NCI-H510A (cell line): ENCODE results near the gene NTRK3.
A peak's percentile ranks its signal among the peaks of the same experiment; 100 is the strongest.

Experiments used
- DNase-seq: peaks from one replicate; lab custom pipeline; 2025; lab: John Stamatoyannopoulos, UW

NTRK3 gene

DNA sequence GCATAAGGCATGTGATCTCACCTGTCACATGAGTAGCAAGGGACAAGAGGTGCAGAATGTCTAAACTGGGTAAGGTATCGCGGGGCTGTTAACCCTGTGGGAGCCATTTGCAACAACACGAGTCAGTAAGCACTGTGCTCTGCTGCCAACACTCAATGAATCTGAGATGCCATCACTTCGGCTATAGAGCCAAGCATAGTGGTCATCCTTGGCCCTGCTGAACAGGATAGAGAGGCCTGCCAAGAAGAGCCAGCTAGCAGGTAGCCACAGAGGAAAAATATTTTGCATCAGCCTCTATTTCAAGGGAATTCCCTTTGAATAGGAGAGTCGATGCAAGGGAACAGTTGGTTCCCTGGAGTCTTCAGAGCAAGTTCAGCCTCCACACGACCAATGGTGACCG, 137.8 kb downstream of the NTRK3 start:
- no peak for DNase-seq

DNA sequence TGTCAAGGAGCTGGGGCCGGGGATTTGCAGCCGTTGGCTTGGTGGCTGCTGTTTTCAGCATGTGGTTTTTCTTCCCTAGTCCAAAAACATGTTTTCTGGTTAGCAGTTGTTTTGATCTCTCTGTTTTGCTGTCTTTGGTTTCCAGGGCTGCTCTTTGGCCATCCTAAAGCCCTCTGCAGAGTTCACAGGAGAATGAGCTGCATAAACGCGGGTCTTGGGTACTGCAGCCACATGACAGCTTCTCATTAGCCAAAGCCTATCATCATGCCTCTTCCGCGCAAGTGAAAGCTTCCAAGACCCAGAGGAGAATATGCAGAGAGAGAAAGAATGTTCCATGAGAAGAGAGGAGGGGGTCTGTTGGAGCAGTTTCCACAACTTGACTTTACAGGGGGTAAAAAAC, 138.5 kb downstream of the NTRK3 start:
- no peak for DNase-seq

DNA sequence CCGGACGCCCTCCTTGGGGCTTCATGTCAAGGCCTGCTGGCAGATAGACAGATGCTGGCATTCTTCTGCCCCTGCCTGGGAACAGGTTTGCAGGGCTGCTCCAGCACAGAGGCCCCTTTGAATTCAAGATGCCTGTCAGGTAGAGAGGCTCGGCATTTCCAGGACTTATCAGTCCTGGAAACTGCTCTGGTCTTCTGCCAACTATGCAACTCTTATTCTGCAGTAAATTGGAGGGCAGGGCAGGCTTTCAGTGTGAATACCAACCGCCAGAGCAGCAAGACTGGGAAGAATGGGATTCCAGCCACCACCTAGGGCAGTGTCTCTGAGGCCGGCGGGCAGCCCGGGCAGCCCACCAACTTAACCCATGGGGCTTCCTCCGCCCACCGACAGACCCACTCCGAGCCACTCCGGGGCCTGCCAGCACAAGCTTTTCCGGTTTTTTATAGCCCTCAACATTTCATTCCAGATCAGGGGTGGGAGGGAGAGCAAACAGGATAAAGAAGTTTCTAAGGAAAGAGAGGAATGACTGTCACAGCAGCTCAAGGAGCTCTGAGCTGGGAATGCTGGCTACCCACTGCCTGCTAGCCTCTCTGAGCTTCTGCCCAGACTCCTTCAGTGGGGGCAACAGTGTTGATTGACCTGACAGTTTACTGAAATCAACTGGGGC, 140.9 kb downstream of the NTRK3 start:
- no peak for DNase-seq

DNA sequence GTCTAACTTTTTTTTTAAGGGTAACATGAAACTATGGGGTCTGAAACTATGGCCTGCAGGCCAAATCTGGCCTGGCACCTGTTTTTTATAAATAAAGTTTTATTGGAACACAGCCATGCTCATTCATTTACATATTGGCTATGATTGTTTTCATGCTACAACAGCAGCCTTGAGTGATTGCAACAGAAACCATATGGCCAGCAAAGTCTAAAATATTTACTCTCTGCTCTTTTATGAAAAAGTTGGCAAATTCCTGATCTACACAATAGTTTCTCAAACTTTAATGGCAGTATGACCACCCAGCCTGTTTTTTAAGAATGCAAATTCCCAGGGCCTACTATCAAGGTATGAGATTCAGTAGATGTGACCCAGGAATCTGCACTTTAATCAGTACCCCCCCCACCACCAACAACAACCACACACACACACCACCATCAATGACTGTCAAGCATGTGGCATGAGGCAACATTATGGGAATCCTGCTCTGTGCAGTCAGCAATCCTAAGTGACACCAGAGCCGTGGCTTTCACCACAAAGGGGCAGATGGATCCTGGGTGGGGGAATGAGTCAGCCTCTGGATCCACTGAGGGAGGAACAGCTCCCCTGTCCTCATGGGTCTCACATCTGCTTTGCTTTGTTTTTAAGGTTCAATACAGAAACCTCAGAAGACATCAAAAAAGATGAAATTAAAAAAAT, 142.8 kb downstream of the NTRK3 start:
- no peak for DNase-seq

DNA sequence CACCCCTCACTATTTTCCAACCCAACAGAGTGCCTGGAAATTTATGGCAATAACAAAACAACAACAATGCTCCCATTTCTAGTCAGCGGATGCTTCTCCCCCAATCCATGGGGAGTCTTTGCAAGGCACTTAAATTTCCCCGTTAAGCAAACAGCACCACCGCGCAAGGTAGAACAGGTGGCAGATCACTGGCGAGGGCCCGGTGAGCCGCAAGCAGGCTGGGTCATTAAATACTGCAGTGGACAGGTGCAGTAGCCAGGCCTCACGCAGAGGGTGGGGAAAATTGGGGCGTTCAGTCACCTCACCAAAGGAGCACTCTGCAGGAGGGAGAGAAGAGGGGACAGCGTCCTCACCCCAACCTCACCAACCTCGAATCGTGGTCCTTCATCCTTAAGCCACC, 147.5 kb downstream of the NTRK3 start:
- peak; percentile 16 for DNase-seq

DNA sequence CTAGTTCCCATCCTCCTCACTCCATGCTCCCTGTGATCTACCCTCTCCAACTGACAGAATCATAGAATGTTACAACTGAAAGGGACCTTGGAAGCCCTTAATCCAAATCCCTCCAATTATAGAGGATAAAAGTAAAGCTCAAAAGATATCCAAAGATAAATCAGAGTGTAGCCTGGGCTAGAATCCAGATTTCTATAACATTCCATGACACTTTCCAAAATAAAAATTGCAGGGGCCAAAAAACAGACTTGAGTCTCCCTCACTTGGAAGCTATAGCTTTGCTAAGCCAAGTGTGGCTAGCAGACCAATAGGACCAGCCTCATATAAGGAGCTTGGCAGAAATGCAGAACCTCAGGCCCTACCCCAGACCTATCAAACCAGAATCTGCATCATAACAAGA, 148.1 kb downstream of the NTRK3 start:
- no peak for DNase-seq

DNA sequence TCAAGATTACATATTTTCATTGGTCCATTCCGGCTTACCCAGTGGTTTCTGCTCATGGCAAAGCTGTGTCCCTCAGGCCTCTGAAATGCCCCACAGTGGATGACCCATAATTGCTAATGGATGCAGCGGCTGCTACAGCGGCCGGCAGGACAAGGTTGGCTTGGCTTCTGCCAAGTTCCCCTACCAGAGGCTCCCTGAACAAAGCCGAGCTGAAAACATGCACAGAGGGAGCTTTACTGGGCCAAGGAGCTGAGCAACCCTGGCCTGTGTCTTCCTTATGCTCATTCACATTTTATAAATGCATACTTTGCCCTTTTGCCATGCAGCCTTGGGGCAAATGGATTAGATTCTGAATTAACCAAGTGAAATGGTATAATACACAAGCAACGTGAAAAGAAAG, 150.5 kb downstream of the NTRK3 start:
- no peak for DNase-seq

DNA sequence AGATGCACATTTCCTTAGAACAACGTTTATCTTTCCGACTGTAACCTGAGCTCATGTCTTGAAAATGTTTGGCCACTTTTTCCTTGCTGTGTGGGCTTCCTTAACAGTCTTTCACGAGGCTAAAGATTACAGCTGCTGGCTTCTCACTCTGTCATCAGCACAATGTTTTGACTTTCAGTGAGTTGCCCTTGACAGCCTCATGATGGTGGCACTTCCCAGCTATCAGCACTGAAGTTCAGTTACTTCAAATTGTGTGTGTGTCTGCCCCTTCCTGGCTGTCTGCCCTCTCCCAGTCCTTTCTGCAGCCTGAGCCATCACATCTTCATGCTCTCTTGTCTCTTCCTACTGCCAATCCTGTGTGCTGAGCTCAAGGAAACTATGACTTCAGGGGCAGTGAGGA, 152.2 kb downstream of the NTRK3 start:
- DNase-seq: no peak

DNA sequence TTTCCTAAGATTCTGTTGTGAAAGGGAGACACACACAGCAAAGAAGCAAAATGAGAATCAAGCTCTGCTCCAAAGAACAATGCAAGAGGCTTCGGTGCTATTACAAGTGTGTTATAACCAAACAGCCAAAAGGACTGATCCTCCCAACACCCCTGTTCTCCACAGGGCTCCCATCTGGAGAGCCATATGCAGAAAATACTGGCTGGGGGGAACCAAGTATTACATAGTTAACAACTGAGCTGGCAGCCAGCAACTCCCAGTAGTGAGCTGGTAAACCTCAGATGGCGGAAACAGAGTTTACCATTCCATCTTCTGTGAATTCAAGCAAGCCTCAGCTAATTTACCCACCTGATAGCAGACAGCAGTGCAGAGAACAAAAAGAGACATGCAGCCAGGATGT, 156.4 kb downstream of the NTRK3 start:
- DNase-seq: no peak

DNA sequence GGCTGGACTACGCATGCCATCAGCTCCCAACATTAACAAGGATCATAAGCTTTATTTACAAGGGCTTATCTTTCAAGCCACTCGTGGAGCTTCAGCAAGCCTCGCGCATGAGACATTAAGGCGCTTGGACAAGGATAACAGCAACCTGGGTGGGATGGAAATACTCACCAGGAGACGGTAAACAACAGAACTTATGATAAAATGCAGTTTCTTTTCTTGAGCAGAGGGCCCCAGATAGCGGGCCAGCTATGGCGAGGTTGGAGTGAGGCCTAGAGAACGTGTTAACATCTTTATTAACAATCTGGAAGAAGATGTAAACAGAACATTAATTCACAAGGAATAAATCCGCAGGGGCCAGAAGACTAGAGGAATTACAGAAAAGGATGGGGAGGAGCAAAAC, 158.2 kb downstream of the NTRK3 start:
- DNase-seq: no peak

DNA sequence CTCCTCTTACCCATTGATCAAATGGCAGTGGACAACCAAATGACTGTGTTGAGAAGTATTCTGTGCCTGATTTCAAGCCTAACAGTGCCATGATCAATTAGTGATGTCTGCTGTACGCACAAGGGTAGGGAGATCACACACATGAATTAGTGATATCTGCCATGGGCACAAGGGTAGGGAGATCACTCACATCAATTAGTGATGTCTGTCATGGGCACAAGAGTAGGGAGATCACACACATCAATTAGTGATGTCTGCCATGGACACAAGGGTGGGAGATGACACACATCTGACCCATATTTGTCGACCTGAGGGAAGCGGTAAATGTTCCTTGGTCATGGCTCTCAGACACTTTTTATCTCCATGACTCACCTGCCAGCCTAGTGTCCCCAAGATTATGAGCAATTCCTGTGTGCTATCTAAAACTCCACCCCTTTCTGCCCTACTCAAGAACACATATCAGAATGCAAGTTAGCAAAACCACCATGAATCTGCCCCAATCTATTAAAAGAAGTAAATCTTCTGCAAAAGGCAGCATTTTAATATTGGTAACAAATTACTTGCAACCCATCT, 165.0 kb downstream of the NTRK3 start:
- no peak for DNase-seq

DNA sequence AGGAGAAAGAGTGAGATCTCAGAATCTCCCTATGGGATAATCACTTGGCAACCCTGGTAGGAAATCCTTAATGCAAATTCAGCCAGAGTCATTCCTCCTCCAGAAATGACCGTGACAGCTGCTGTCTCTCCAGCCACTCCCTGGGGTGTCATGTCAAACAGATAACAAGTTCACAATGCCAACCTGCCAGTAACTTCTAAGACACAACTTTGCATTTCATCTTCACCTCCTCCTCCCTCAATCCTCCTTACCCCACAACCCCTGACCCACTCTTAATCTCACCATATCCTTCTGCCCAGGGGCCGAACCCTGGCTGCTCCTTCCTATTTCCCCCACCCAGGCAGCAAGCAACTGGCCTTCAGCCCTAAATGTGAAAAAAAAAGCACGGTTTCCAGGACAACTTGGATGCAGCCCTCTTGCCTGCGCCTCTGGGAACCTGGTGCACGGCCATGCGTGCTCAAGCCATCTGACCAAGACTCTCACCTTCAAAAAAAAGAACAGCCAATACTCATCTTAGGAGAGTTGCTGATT, 166.0 kb downstream of the NTRK3 start:
- DNase-seq: no peak

DNA sequence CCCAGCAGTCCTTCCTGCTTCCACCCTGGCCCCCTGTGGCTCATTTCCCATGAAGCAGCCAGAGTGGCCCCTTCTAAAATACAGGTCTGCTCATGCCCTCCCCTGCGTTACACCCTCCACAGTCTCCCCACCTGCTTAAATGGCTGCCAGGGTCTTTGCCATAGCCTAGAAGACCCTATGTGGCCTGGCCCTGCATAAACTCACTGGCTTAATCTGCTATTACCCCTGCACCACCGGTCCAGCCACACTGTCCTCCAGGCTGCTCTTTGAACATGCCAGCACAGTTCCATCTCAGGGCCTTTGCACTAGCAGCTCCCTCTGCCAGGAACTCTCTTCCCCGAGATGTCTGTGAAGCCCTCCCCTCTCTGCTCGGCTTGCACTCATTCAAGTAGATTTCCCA, 166.8 kb downstream of the NTRK3 start:
- DNase-seq: no peak

DNA sequence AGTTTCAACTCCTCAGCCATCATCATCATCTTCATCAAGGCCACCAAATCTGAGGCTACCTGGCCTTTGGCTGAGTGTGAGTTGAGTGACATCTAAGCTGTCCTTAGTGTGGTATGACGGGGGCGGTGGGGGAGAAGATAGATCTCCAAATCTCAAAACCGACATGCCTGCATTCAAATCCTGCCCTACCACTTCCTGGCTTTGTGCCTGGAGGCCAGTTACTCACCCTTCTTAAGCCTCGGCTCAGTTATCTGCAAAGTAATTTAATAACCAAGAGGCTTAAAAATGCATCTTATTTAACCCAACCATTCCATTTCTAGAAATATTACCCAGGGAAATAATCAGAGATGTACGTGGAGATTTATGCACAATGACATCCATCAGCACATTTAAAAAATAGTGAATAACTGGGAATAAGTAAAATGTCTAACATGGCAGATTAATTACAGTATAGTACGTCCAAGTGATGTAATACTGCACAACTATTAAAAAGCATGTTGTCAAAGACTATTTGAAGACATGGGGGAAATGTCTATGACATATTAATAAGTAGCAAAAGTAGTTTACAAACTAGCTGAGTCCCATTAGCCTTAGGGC, 167.4 kb downstream of the NTRK3 start:
- DNase-seq: no peak

DNA sequence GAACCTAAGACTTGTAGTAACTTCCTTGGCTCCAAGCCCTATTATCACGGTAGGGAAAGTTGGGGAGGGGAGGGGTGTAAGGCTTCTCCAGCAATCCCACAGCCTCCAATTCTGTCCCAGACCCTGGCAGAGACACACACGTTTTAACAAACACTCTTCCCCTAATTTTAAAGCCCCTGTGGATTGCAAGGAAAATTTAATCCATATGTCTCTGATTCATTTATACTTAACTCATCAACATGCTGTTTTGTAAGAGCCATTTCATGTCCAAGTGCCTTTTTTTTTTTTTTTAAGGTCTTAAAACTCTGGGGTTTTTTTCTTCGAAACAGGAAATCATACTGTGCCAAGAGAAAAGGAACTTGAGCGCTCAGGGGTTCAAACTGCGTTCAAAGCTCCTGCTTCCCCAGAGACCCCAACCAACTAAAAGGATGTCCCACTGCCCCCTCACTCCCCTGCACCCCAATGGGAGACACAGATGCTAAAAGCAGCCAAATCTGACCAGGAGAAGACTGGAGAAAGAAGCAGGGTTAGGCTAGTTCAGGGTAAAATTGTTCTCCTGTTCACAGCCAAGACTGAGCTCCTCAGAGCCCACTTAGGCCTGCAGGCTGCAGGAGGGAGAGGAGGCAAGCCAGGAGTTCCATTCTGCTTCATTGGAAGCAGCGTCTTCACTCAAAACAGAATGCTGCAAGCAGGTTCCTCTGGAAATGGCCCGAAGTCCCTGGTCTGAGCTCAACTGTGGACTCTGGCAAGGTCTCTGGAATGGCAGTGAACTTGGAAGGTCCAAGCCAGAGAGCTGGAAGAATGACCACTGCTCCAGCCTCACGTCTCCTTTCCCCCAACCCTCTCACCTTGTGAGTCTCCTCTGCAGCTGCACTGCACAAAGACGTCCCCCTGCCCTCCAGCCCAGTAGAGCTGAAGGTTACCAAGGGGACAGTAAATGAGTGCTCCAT, 172.5 kb downstream of the NTRK3 start:
- DNase-seq: no peak

DNA sequence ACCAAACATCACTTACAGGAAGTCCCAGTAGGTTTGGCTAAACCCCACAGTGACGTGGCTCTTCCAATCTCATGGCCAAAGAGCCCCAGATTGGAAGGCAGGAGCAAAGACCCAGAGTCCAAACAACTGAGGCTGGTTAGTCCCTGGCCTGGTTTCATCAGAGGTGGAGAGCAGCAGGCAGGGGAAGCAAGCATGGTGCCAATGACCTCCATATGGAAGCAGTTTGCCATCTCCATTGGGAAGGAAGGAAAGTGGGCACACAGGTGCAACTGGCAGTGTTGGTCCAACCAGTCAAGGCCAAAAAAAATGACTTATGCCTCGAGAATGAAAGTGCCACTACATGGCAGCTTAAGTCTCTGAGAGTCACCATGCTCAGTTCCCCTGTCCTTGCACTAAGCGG, 175.9 kb downstream of the NTRK3 start:
- DNase-seq: no peak

DNA sequence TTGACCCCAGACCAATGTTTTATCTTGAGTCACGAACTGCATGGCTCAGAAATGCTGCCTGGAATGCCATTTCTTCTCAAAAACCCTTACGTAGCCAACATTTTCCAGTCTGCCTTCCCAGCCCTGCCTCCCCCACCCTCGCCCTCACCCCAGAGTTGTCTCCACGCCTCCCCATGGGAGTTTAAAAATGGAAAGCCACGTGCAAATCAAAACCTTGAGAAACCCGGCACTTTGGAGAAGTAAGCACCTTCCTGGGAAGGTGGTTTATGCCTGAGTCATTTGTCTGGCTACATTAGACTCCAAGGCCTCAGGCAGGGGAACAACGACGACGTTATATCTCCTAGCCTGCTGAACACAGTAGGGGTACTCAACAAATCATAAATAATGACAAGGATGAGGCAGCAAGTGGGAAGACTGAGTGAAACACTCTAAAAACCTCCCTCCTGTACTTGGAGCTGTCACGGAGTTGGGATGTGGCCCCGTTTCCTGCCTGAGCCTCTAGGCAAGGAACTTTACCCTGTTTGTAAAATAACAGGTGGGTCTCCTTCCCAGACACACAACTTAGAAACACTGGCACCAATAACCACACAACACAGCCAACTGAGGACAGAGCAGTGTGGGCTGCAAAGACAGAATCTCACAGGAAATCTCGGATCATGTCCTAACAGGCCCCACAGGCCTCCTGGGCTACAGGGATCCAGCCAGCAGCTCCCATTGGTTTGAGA, 179.1 kb downstream of the NTRK3 start:
- DNase-seq: no peak

DNA sequence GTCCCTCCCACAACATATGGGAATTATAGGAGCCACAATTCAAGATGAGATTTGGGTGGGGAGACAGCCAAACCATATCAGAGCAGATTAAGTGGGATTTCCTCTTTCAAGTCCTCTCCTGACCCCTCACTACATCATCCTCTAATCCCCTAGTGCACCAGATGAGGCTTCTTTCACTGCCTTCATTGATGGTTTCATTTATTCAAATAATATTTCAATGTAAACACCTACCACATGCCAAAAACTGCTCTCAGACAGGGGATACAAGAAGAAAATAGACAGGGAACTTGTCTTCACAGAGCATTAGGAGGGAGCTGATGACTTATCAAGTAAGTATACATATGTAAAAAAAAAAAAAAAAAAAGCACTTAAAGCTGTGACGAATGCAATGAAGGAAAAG, 180.2 kb downstream of the NTRK3 start:
- no peak for DNase-seq

DNA sequence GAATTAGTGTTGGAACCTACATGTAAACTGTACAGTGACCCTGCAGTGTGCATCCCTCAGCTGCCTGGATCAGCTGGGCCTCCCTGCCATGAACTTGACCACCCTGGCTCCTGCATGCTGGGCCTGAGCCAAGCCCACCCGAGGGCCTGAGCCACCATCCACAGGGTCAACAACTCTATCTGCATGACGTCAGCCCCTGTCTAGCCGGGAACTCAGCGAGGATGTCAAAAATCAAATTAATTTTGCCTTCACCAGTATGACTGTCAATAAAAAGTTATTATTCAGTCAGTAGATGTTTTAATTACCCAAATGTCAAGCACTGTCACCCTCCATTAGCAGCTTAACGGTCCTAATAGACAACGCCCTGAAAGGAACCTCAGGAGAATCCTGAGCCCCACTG, 181.4 kb downstream of the NTRK3 start:
- no peak for DNase-seq

DNA sequence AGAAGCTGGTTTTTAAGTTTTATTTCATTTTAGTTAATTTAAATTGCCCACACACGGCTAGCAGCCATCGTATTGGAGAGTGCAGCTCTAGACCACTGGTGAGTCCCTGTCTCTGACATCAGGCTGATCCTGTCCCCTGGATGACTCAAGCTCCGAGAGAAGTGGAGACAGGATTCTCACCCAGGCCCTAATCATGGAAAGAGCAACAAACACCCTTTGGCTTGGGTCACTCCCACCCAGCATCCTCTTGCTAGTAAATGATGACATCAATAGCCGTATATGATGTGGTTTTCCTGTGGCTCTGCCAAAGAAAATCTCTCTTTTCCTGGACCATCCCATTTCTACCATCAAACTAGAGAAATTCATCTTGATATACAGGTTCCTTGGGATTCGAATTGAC, 182.2 kb downstream of the NTRK3 start:
- DNase-seq: no peak

DNA sequence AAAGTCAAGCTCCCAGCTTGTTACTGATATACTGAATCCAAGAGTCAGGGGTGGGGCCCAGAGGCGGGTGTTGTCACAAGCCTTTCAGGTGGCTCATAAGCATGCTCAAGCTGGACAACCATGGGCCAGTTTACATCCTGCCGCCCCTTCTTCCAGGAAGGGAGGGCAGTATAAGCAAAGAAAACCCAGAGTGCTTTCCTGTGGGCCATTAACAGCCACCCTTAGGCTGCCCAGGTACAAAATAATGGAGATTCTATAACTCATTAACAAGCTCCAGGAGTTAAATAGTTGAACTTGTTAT, 183.2 kb downstream of the NTRK3 start:
- no peak for DNase-seq
